ENCODE results near the gene ALG9.
"Not testable (repeated sequence)": the region's sequence is repeated elsewhere in the genome, so short reads cannot be mapped to it uniquely, and the experiment has no call there.

The ALG9 gene

DNA sequence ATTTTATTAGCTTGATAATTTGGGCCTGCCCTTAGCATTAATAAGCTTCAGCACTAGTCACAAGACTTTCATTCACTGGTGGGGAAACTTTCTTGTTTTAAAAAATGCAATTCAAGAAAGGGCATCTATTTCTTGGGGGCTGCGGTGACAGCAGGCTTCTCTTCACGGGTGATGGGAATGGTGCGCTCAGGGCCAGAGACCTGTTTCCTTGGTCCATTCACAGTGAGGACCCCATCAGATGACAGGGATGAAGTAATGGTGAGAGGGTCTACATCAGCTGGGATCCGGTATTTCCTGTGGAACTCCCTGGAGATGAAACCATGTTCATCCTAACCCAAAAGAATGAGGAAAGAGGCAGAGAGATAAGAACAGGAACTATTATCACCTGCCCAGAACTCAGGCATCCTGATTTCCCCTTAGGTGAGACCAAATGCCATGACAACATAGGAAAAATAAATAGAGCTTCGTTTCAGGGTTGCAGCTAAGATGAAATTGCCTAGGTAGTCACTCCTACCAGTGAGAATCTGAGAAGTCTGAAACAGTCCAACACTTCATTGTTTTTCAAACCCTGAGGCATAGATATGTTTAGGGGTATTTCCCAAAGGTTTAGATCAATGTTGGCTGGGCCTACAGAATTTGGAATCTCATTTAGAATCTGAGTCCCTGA is 37.4 kb upstream of the ALG9 start:
- no peak for DNase-seq (ENCODE audit: extremely low read depth, low read depth)
- TF ChIP-seq CTCF (IDR thresholded peaks at IDR 0.05; ENCODE audit: low read depth, low read length, missing control alignments) = no peak
- H3K4me3 ChIP-seq (replicated peaks; ENCODE audit: low read depth, low read length) = no peak overlapping the region

GRCh38 chr11:111906680-111907079 is 35.3 kb upstream of the ALG9 start:
- H3K4me3 ChIP-seq (replicated peaks; ENCODE audit: low read depth, low read length) = no peak overlapping the region
- no peak for DNase-seq (ENCODE audit: extremely low read depth, low read depth)
- TF ChIP-seq CTCF (IDR thresholded peaks at IDR 0.05; ENCODE audit: low read depth, low read length, missing control alignments) = no peak

DNA sequence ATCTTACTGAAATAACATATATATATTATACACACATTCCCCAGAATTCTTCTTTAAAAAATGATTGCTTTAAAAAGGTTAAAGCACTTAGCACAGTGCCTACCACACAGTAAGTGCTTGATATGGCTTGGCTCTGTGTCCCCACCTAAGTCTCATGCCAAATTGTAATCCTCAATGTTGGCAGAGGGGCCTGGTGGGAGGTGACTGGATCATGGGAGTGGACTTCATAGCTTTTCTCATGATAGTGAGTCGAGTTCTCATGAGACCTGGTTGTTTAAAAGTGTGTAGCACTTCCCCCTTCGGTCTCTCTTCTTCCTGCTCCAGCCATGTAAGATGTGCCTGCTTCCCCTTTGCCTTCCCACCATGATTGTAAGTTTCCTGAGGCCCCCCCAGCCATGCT is 34.0 kb upstream of the ALG9 start:
- no peak for TF ChIP-seq CTCF (IDR thresholded peaks at IDR 0.05; ENCODE audit: low read depth, low read length, missing control alignments)
- no peak for DNase-seq (ENCODE audit: extremely low read depth, low read depth)
- no peak overlapping the region for H3K4me3 ChIP-seq (replicated peaks; ENCODE audit: low read depth, low read length)

DNA sequence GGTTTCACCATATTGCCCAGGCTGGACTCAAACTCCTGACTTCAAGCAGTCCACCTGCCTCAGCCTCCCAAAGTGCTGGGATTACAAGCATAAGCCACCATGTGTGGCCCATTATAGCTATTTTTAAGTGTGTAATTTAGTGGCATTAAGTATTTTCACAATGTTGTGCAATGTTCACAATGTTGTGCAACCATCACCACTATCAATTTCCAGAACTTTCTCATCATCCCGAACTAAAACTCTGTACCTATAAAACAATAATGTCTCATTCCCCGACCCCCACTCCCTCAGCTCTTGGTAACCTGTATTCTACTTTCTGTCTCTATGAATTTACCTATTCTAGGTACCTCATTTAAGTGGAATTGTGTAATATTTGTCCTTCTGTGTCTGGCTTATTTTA is 15.5 kb upstream of the ALG9 start:
- no peak for DNase-seq (ENCODE audit: extremely low read depth, low read depth)
- TF ChIP-seq CTCF (IDR thresholded peaks at IDR 0.05; ENCODE audit: low read depth, low read length, missing control alignments) = no peak
- H3K4me3 ChIP-seq (replicated peaks; ENCODE audit: low read depth, low read length) = no peak overlapping the region

GRCh38 chr11:111886032-111886431 is 14.7 kb upstream of the ALG9 start:
- no peak for DNase-seq (ENCODE audit: extremely low read depth, low read depth)
- no peak for TF ChIP-seq CTCF (IDR thresholded peaks at IDR 0.05; ENCODE audit: low read depth, low read length, missing control alignments)

GRCh38 chr11:111885053-111885452 is 13.7 kb upstream of the ALG9 start:
- not testable (repeated sequence) for H3K4me3 ChIP-seq (replicated peaks; ENCODE audit: low read depth, low read length); DNase-seq (ENCODE audit: extremely low read depth, low read depth)

More at GRCh38 chr11:111886032-111886431, 14.7 kb upstream of the ALG9 start:
- H3K4me3 ChIP-seq (replicated peaks; ENCODE audit: low read depth, low read length) = no peak overlapping the region

- no peak for TF ChIP-seq CTCF (IDR thresholded peaks at IDR 0.05; ENCODE audit: low read depth, low read length, missing control alignments)
- no peak overlapping the region for H3K4me3 ChIP-seq (replicated peaks; ENCODE audit: low read depth, low read length)
- DNase-seq (ENCODE audit: extremely low read depth, low read depth) = no peak
Observed at GRCh38 chr11:111882202-111882601, 10.8 kb upstream of the ALG9 start.

Data from HFF-Myc (cell line).